SH-SY5Y (cell line): ENCODE results near the gene FBXW11.
A peak's percentile ranks its signal among the peaks of the same experiment; 100 is the strongest.

Experiments
- GATA2 ChIP-seq: IDR thresholded peaks from 2 replicates; pipeline ENCODE4 v1.6.1; 2011; ENCODE audit warnings: mild to moderate bottlenecking, low read depth, low read length
- GATA3 ChIP-seq: IDR thresholded peaks from 2 replicates; pipeline ENCODE4 v1.6.1; 2011; ENCODE audit warnings: low read depth, mild to moderate bottlenecking, low read length, moderate library complexity

Gene FBXW11

DNA sequence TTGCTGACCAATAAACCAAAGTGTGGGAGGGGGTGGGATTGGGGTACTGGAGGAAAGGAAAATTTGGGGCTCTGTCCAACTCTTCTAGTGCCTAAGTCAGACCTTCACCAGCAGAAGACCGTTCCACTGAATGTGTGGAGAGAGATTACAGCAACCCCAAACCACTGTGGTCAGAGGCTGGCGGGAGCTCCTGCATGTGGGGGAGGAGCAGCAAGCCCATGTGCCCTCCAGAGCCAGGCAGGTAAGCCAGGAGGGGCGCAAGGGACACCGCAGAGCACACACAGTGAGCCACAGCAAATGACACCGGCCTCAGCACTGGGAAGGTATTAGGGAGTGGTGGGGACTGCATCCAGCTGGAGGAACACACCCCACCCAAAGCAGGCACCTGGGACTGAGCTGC is 158.0 kb downstream of the FBXW11 start:
- TF ChIP-seq GATA2 = no peak
- TF ChIP-seq GATA3 = no peak

DNA sequence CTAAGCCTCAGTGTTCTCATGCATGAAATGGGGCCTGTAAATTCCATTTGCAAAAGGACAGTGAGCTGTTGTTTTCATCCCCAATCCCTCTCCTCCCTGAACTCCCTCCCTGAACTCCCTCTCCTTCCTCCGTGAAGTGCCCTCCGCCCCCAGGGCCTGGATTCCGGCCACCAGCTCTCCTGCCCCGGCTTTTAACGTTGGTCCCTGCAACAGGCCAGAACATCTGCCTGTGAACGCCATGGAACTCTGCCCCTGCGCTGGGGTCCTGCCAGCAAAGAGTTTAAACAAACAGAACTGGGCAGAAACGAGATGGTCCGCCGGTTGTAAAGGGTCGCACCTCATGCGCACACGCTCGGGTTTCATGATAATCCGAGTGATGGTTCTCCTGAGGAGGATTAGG is 158.4 kb downstream of the FBXW11 start:
- no peak for TF ChIP-seq GATA2
- TF ChIP-seq GATA3 = no peak

DNA sequence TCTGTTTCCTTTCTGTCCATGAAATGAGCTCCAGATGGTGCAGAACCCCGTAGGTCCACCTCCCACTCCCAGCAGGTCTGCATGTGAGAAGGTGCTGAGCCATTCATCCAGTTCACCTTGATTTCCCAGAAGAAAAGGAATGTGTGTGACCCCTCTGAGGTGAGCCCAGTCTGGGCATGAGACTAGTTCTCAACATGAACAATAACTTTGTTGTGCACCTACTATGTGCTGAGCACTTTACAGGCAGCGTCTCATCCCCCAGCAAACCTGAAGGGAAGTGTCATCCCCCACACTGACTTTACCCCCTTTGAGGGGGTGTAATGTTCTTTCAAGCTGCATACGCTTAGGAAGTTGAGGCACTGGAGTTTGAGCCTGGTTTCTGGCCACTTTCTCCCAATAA is 159.4 kb downstream of the FBXW11 start:
- no peak for TF ChIP-seq GATA2
- no peak for TF ChIP-seq GATA3

GRCh38 chr5:171846323-171846722 is 160.1 kb downstream of the FBXW11 start:
- TF ChIP-seq GATA2 (no peak), GATA3 (no peak)

GRCh38 chr5:171845857-171846256 is 160.6 kb downstream of the FBXW11 start:
- TF ChIP-seq GATA2 = no peak

- no peak for TF ChIP-seq GATA3
- no peak for TF ChIP-seq GATA2
These were observed 161.3 kb downstream of the FBXW11 start for GRCh38 chr5:171845040-171845630.

DNA sequence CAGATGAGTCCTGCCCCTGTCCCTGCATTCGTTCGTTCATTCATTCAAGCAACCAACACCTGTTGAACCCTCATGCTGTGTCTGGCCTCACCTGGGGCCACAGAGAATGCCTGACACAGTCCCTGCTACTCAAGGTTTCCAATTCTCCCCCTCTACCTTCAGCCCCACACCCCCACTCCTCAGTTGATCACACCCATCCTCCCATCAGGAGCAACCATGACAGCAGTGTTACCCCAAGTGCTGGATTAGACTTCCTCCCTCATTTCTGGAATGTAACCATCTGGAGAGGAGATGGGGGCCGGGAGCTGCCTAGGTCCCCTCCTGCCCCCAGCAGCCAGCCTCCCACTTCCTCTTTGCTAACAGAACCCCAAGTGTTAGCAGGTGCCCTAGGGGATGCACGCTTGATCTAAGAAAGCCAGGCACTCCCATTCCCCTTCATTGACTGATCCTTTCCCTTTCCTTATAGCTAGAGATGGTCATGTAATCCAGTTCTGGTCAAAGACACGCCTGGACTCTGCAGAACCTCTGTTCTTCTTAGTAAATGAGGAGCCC is 163.6 kb downstream of the FBXW11 start:
- TF ChIP-seq GATA3 = no peak
- TF ChIP-seq GATA2 = no peak

- no peak for TF ChIP-seq GATA2
- TF ChIP-seq GATA3 = no peak
These were observed 164.3 kb downstream of the FBXW11 start for GRCh38 chr5:171841984-171842776.

GRCh38 chr5:171840711-171841522 is 165.5 kb downstream of the FBXW11 start:
- no peak for TF ChIP-seq GATA2
- TF ChIP-seq GATA3 = no peak

GRCh38 chr5:171840066-171840465 is 166.4 kb downstream of the FBXW11 start:
- TF ChIP-seq GATA2 = no peak
- TF ChIP-seq GATA3 = no peak

DNA sequence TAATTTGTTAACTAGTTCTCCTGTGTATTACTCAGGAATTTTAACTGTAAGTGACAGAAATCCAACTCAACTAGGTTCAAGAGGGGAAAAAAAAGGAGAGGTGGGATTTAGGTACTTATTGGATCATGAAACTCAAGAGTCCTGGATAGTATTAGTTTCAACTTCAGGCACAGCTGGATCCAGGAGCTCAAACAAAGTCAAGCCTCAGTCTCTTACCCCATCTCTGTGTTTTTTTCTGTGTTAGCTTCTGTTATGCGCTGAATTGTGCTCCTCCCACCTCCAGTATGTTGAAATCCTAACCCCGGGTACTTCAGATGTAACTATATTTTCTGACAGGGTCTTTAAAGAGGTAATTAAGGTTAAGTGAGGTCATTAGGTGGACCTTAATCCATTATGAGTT is 167.3 kb downstream of the FBXW11 start:
- no peak for TF ChIP-seq GATA3
- TF ChIP-seq GATA2 = no peak

GRCh38 chr5:171838066-171838465 is 168.4 kb downstream of the FBXW11 start:
- TF ChIP-seq GATA2 (no peak), GATA3 (no peak)

DNA sequence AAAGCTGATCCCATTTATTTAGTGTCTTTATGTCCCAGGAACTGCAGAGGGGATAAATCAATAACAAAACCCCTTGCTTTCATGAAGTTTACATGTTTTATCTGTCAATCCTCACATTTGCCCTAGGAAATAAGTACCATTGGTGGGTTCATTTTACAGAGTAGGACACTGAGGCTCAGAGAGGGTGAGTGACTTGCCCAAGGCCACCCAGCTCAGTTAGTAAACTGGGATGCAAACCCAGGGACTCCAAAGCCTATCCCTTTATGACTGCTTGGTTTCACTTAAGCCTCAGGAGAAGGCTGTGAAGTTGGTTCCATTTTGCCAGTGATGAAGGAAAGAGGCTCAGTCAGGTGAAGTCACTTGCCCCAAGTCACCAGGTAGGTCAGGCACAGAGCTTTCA is 168.9 kb downstream of the FBXW11 start:
- TF ChIP-seq GATA3 (no peak), GATA2 (no peak)

- no peak for TF ChIP-seq GATA3
- no peak for TF ChIP-seq GATA2
These were observed 171.4 kb downstream of the FBXW11 start for GRCh38 chr5:171835066-171835465.

DNA sequence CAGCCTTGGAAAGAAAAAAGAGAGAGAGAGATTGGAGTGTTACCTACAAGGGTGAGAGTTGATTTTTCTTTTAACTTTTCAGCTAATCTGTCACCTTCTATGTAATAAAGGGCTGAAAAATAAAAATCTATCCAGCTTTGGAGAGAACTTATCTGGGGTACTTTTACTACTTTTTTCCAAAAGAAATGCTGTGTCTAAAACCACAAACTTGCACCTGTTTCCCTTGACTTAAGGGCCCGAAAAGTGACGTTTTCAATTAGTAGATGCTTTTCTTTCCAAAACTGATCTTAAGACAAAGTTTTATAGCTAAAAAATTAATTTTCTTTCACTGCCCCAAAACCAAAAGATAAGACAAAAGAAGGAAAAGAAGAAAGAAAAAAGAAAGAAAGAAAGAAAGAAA is 172.0 kb downstream of the FBXW11 start:
- TF ChIP-seq GATA3 (no peak), GATA2 (no peak)

DNA sequence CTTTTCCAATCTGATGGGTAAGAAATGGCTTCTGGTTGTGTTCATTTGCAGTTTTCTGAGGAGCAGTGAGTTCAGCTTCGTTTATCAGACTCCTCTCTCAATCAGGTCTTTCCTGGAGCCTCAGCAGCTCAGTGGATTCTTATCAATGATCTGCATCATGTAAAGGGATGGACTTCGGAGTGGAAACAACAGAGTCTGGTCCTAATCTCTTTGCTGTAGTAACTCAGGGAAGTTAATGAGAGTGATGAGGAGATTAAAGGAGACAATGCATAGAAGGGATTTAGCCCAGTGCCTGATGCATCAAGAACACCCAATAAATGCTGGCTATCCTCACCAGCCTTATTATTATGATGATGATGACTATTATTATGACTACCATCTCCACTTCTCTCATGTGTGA is 173.7 kb downstream of the FBXW11 start:
- peak; percentile 54; the same call in 1 of the 2 replicates for TF ChIP-seq GATA2
- TF ChIP-seq GATA3 = no peak

DNA sequence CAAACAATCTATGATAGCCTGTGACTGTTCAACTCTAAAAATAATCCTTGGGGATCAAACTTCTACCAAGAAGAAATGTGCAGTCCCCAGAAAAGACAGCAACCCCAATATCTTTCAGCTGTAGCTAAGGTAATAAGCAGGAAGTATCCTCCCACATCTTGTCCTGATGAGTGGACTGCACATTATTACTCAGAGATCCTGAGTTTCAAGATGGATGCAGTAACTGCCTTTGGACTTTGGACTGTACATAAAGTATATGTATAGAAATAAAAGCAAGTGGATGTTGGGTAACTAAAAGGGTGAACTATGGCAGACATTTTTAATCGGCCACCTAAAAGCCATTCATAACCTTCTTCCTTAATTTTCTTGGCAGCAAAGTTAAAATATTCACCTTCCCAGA is 175.8 kb downstream of the FBXW11 start:
- TF ChIP-seq GATA3 (no peak), GATA2 (no peak)
